Activated T-cell treated with anti-CD3 and anti-CD28 coated beads for 1 hour (primary cell): Measurements from ENCODE around the gene BLOC1S4.

Experiments
- DNase-seq: peaks from one replicate; pipeline ENCODE4 v3.0.0-alpha.2; 2020; ENCODE audit warnings: low read depth

BLOC1S4 gene

GRCh38 chr4:6692379-6692778 is 23.6 kb upstream of the BLOC1S4 start:
- DNase-seq, result no peak

GRCh38 chr4:6692806-6693205 is 23.2 kb upstream of the BLOC1S4 start:
- no peak for DNase-seq

- no peak for DNase-seq
These were observed 22.5 kb upstream of the BLOC1S4 start, which contains the start of gene S100P for GRCh38 chr4:6693231-6694176. Gene S100P, plus strand, starts transcription at chr4:6693878. Its CDS starts 55 bp downstream, at chr4:6693933.

- DNase-seq, result no peak
These were observed 21.6 kb upstream of the BLOC1S4 start for GRCh38 chr4:6694177-6694901.

GRCh38 chr4:6695660-6696610 is 20.0 kb upstream of the BLOC1S4 start:
- DNase-seq, result peak; percentile 37

GRCh38 chr4:6696611-6697010 is 19.4 kb upstream of the BLOC1S4 start:
- DNase-seq, result no peak

GRCh38 chr4:6697131-6697530 is 18.8 kb upstream of the BLOC1S4 start:
- DNase-seq, result no peak

- no peak for DNase-seq
These were observed 16.6 kb upstream of the BLOC1S4 start for GRCh38 chr4:6699388-6699787.

- DNase-seq, result no peak
These were observed 16.1 kb upstream of the BLOC1S4 start for GRCh38 chr4:6699903-6700302.

- DNase-seq, result no peak
These were observed 14.6 kb upstream of the BLOC1S4 start for GRCh38 chr4:6701371-6701770.

GRCh38 chr4:6702761-6703160 is 13.2 kb upstream of the BLOC1S4 start:
- DNase-seq, result no peak

- DNase-seq, result no peak
These were observed 12.2 kb upstream of the BLOC1S4 start for GRCh38 chr4:6703786-6704185.

GRCh38 chr4:6705646-6706045 is 10.3 kb upstream of the BLOC1S4 start:
- DNase-seq, result no peak

GRCh38 chr4:6706173-6706572 is 9.8 kb upstream of the BLOC1S4 start:
- no peak for DNase-seq

- DNase-seq, result peak; percentile 96
These were observed 6.5 kb upstream of the BLOC1S4 start, which contains the start of gene MRFAP1L1 for GRCh38 chr4:6709230-6710114. Gene MRFAP1L1, minus strand, starts transcription at chr4:6709865. Its CDS starts 236 bp downstream, at chr4:6709629.

GRCh38 chr4:6710282-6710681 is 5.7 kb upstream of the BLOC1S4 start:
- no peak for DNase-seq

GRCh38 chr4:6710996-6711395 is 5.0 kb upstream of the BLOC1S4 start:
- no peak for DNase-seq

- no peak for DNase-seq
These were observed 1.0 kb upstream of the BLOC1S4 start for GRCh38 chr4:6714954-6715353.

GRCh38 chr4:6715704-6716017 is 313 bp upstream of the BLOC1S4 start:
- no peak for DNase-seq

- no peak for DNase-seq
These were observed 1.1 kb downstream of the BLOC1S4 start for GRCh38 chr4:6716958-6717655.
